Measurements from ENCODE around the gene GOSR1.
"Not testable (repeated sequence)": the region's sequence is repeated elsewhere in the genome, so short reads cannot be mapped to it uniquely, and the experiment has no call there.

Gene GOSR1

DNA sequence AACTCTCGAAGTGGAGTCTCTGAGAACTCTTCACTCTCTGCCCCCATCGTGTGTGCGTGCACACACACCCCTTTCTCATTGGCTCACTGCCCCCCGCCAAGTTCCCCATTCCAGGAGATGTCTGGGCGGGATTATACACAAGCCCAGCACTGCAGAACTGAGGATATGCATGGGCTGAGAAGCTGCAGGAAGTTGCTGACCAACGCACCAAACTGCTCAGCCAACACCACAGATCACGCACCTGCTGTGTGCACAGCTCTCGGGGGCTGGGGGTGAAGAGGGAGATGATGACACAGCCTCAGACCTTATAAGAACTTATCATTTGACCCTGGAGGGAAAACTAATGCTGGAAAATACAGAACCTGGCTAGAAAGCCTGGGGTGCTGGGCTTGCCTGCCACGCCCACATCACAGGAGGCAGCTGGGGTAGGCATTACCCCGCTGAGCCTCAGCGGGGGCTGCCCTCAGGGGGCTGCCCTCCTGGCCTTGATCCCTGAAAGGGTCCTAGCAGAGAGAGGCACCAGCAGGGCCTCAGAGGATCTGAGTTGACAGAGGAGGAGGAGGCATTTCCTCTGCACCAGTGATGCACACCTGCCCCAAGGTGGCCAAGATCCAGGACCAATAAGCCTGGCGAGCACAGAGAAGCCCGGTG lies 87.3 kb downstream of the GOSR1 start:
- ATAC-seq: not testable (repeated sequence)

DNA sequence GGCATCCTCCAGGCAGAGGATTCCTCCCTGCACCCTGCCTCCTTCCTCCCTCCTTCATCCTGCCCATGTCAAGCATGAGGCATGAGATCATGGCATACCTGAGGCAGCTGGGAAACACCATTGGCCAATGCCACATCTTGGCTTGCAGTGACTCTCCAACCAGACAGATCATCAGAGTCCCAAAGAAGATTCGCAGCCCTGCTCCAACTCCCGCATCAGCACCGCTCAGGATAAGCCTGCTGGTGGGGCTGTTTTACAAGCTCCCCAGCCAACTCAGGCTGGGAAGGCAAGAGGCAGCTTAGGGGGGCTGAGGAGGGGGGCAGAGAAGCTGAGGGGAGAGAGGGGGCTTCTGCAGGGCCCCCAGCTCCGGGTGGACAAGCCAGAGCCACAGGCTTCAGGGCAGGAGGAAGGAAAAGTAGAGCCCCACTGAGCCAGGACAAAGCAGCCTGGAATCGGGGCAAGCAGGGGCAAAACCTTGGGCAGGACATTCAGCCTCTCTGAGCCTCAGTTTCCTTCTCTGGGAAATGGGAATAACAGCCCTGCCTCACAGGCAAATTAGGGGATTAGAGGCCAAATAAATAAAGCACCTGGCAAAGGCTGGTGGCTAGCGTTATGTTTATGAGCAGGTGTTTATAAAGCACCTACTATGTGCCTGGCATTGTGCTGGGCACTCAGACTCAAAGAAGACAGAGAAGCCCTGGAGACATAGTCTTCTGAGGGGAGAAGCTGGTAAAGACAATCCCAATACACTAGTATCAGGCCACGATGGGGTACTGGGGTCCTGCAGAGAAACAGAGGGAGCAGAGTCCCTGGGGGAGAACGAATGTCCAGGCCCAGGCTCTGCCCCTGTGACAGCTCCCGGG lies 88.1 kb downstream of the GOSR1 start:
- no peak for ATAC-seq

DNA sequence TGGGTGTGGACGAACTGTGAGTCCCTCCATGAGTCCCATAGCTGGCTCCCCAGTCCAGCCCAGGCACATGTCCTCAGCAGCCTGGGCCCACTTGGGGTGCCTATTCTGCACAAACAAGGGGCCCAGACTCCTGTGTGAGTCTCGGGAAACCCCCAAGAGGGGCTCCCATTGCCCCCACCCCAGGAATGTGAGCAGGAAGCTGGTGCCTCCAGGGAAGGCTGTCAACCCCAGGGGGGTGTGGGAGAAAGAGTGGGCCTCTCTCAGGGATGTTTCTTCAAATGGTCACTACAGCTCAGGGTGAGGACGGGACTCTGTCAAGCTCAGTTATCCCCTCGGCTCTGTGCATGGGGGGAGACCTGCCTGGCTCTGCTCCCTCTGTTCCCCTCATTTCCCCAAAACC lies 88.9 kb downstream of the GOSR1 start:
- ATAC-seq: not testable (repeated sequence)

DNA sequence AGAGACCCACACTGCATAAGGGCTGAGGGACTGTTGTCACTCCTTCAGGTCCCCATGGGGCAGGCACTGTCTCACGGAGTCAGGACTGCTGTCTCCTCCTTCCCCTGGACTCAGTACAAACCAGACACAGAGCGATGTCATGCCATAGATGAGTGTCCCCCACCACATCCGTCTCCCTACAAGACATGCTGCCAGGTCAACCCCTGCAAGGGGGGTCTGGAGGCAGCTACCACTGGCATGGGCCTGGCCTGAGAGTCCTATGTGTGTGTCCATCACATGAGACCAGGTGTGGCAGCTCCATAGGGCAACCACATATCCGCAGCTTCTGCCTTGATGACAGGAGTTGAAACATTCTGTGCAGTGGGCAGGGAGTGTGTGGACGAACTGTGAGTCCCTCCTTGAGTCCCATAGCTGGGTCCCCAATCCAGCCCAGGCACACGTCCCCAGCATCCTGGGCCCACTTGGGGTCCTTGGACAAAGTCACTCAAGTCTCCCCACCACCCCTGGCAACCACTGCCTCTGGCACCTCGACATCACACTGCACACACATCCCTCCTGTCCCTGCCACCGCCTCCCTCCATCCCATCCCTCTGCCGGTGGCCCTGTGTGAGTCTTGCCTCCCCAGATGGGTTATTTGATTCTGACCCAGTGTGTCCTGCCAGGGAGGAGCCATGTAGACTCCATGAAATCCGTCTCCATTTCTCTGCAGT lies 89.5 kb downstream of the GOSR1 start:
- not testable (repeated sequence) for ATAC-seq

DNA sequence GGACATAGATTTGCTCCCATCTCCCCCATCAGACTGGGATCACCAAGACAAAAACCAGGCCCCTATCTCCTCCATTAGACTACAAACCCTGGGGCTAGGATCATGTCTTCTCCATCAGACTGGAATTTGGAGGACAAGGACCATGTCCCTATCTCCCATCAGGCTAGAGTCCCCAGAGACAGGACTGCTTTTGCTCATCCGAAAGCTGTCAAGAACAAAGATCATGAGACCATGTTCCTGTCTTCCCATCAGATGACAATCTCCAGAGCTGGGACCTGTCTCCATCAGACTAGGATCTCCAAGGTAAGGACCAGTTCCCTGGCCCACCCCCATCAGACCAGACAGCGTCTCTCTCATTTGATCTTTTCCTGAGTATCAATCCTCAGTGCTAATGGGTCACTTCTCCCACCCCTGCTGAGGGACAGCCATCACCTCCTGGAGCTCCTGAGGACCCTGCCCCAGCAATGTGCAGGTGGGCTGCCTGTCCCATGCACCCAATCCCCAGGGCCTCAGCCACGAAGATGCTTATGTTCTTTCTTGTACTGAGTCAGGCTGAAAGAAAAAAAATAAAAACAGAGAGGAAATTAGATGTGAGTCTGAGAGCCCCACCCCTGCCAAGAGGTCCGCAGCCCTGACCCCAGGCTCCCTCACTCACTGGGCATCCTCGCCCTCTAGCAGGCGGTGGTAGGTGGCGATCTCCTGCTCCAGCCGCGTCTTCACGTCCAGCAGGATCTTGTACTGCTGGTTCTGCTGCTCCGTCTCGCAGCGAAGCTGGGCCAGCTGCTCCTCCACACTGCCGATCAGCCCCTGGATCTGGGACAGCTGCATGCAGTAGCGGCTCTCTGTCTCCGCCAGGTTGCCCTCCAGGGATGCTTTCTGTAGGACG lies 90.3 kb downstream of the GOSR1 start:
- ATAC-seq: no peak

DNA sequence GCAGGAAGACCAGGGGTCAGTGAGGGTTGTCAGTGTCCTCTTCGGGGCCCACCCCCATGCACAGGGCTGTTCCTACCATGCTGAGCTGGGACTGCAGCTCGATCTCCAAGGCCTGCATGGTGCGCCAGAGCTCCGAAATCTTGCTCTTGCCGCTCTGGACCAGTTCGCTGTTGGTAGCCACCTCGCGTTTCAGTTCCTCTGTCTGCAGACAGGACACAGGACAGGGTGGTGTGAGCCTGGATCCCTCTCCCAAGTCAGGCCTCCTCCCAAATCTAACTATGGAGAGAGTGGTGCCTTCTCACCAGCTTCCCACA lies 90.9 kb downstream of the GOSR1 start:
- no peak for ATAC-seq

DNA sequence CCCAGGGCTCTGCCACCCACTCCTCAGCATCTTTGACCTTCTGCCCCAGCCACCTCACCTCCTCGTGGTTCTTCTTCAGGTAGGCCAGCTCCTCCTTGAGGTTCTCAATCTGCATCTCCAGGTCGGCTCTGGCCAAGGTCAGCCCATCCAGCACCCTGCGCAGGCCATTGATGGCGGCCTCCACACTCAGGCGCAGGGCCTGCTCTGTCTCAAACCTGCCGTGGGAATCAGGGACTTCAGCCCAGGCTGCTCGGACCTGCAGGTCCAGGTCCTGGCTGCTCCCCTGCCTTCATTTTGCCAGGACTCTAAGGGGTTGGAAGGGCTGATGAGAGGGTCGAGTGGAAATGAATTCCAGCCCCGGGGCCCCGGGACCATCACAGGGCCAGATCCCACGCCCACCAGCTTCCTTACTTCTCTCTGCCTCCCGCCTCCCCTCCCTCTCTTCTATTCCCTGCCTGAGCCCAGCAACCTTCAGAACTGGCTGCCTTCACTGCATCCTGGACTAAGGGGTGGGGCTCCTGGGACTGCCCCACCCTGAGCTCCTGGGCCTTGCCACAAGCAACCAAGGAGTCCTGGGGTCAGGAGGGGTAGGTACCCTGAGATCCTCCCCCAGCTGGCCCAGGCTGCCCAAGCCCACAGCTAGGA lies 92.4 kb downstream of the GOSR1 start:
- not testable (repeated sequence) for ATAC-seq

DNA sequence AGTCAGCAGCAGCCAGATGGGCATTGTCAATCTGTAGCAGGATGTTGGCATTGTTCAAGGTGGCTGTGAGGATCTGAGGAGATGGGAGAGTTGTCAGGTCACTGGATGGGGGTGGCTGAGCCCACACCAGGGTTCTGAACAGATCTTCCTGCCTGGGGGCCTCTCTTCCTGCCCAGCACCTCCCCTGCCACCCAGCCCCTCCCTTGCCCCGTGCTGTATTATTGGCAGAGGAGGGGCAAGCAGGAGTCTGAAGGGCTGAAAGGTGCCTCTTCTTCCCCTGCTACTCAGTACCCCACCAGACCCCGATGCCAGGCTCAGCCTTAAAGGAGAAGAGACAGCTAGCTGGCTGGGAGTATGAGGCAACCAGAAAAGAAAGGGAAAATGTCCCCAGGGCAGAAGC lies 93.0 kb downstream of the GOSR1 start:
- ATAC-seq: no peak

DNA sequence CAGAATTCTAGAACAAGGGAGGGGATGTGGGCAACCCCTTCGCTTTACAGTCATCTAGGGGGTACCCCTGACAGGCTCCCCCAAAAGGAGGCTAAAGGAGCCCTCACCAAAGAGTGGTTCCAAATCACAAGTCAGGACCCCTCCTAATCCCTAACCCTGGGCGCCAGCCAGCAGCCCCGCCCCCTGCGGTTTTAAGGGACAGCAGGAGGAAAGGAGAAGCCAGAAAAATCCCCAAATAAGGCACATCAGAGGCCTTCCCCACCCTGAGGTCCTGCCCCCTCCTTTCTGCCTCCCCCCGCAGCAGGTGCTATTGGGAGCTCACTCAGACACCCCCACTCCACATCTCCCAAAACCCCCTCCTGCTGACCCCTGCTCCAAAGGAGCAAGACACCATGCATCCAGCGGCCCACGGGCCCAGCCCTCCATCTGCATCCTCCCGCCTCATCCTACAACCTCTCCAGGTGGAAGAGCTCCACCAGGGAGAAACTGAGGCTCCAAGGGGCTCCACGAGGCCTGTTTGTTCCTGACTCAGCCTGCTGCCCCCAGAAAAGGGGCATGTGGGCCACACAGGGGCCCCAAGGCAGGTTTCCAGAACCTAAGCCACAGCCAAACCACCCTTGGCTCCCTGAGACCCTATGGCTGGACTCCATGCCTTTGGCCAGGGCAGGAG lies 93.5 kb downstream of the GOSR1 start:
- no peak for ATAC-seq

DNA sequence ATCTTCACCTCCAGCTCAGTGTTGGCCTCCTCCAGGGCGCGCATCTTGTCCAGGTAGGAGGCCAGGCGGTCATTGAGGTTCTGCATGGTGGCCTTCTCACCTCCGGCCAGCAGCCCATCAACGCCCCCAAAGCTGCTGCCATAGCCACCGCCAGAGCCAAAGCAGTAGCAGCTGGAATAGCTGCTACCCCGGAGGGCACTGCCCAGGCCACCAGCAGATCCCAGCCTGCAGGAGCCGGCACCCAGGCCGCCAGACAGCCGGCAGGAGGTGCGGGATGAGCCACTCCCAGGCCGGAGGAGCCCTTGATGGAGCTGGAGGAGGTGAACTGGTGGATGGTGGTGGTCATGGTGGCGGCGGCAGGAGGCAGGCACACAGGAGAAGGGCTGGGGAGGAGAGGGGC lies 94.2 kb downstream of the GOSR1 start:
- ATAC-seq: not testable (repeated sequence)

DNA sequence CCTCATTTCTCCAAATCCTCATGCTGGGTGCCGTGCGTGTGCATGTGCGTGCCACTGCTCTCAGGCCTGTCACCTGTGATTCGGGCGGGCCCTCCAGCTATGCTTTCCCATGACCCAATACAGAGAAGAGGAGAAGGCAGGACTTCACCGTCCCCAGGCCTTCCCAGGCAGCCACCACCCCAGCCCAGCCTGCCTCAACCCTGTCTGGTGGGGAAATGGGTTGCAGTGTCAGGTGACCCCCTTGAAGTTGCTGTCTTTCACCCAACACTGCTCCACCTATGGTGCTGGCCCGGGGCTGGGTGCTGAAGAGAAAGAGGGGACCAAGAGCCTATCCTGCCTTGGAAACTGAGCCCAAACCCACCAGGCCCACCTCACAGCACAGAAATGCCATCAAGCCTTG lies 94.7 kb downstream of the GOSR1 start:
- ATAC-seq: no peak

DNA sequence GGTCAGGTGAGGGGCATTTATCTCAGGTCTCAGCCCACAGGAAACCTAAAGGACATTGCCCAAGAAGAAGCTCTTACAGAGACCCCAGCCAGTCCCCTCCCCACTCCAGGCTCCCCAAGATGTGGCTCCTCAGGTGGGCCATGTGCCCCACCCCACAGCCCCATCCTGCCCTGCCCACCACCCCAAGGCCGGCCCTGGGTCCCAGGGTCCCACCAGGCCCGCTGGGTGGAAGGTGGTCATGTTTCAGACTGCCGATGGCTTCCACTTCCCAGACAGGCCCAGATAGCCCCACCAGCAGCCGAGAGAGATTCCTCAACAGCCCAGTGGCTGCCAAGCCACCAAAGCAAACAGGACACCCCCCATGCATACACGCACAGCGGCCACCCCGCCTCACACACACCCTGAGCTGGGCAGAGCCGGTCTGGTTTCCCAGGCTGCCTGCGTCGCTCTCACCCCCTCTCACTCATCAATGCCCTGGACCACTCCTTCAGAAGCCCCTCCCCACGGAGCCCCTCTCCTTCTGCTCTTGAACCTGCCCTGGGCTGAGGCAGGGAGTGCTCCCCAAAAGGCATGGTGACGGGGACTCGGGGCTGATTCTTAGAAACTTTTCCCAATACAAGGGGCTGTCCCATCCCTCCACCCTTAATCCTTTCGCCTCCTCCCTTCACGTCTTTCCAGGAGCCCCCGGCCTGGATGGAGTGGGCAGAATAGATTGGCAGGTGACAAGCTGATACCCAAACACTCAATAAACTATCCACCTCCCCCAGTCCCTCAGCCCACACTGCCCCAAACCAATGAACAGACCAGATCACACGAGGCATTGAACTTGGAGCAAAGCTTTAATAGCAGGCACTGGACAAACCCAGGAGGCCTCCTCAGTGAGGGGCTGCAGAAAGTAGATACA lies 95.7 kb downstream of the GOSR1 start:
- not testable (repeated sequence) for ATAC-seq

DNA sequence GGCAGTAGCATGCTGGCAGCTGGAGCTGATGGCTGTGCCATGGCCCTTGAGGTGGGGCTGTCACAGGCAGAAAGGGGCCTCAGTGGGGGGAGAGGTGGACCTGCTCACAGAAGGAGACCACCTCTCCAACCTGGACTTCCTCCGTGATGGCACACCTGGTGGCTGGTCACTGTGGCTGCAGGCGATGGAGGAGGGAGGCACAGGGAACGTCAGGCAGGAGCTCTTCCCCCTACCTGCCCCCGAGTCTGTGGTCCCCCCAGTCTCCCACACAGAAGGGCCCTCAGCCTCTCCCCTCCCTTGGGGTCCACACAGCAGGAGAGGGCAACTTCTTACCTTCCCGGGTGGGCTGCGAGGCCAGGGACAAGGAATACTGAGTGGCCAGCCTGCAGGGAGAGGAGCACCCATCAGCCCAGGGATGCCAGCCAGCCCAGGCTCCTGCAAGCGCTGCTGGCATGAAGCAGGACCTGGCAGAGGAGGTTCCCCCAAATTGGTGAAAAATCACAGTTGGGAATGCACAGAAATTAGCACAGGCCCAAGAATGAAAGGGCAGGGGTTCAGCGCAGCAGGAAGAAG lies 96.5 kb downstream of the GOSR1 start:
- ATAC-seq: no peak

DNA sequence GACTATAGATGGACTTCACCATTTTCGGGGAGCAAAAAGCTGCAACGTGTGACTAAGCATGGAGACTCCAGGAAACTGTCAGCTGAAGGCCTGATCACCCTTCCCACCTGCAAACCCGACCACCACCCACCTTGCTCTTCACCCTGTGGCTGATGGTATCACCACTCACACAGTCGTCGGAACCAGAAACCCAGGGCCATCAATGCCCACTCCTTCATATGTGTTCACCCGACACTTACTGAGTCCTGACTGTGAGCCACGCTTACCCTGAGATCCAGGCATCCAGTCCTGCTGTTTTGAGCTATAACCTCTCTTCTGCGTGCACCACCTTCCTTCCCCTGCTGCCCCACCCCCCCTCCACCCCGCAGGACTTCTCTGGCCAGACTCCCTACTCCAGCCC lies 97.1 kb downstream of the GOSR1 start:
- not testable (repeated sequence) for ATAC-seq

DNA sequence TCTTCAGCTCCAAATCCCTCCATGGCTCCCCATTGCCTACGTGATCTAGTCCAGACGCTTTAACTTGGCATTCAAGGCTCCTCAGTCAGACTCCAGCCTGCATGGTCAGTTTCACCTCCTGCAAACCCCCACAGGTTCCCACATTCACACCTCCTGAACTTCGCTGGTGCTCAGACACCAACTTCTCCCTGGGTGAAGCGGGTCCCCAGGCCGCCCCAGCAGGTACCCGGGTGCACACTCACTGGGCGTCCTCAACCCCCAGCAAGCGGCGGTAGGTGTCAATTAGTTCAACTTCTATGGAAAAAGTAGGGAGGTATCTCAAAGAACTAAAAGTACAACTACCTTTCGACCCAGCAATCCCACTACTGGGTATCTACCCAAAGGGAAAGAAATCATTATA lies 97.6 kb downstream of the GOSR1 start:
- ATAC-seq: not testable (repeated sequence)

DNA sequence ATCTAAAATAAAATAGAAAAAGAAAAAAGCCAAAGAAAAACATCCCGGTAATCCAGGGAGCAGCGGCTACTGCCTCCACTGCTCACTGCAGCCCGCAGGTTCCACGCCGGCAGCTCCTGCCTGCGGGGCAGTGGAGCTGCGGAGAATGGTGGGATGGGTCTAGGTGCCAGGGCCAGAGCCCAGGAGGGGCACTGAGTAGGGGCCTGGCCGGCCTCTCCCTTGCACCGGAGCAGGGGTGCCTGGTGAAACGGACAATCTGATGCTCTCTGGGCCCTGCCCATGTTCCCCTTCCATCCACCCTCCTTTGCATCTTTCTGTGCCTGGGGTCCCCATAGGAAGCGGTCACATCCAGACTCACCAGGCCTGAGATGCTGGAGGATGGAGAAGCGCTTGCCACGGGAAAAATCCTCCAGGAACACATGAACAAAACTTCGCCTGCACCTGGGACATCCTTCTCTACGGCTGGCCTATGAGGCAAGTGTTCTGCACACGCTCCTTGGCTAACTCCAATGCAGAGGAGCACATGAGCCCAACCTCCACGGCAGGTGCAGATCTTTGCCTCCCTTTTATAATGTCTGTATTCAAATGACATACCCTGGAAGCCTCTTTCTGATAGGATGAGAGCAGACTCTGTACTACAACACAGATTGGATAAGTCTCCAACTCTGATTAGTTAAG lies 98.6 kb downstream of the GOSR1 start:
- not testable (repeated sequence) for ATAC-seq

DNA sequence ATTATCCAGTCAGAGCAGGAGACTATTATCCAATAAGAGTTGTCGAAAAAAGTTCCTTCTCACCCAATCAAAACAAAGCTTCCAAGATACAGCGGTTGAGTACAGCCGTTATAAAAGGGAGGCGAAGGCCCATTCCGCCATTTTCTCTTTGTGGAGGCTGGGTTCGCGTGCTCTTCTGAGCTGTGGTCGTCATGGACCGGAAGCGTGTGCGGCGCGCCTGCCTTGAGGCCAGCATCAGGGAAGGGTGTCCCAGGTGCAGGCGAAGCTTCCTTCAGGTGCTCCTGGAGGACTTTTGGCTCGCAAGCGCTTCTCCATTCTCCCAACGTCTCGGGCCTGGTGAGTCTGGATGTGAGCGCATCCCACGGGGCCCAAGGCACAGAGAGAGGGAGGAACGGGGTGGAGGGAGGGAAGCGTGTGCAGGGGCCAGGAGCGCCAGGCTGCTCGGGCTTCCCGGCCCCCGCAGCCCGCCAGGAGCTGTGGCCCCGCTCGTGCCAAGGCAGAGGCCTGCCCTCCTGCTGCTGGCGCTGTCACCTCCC lies 99.2 kb downstream of the GOSR1 start:
- ATAC-seq: no peak

Data from activated CD4-positive, CD25-positive, alpha-beta regulatory T cell treated with anti-CD3 and anti-CD28 coated beads, Interleukin-2, amount 50 U/mL, for 24 hours (primary cell).